Measurements from ENCODE around the gene DNA2. TPM values are rescaled to one million over a fixed set of nuclear protein-coding genes. Genes with fewer than 3 reads are reported as not detected.
A peak's percentile ranks its signal among the peaks of the same experiment; 100 is the strongest.

The DNA2 gene
- total RNA-seq, 1 donor from 2014 or later: 5.8 TPM

DNA sequence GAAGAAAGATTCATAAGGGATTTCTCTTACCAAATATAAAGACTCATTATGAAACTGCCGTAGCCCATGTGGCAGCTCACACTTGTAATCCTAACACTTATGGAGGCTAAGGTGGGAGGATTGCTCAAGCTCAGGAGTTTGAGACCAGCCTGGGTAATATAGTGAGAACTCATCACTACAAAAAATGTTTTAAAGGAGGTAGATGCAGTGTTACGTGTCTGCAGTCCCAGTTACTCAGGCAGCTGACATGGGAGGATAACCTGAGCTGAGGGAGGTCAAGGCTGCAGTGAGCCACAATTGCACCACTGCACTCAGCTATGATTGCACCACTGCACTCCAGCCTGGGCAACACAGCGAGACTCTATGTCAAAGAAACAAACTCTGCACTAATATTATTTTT lies 18.1 kb upstream of the DNA2 start:
- H3K4me2 ChIP-seq (ENCODE audit: low read length): no peak overlapping the region
- H3K9me3 Mint-ChIP-seq (ENCODE audit: unreplicated experiment): no peaks in the 10 kb centered on the region
- FAIRE-seq (no peak), DNase-seq (ENCODE audit: low read depth) (no peak)
- TF ChIP-seq, protein P1, sequence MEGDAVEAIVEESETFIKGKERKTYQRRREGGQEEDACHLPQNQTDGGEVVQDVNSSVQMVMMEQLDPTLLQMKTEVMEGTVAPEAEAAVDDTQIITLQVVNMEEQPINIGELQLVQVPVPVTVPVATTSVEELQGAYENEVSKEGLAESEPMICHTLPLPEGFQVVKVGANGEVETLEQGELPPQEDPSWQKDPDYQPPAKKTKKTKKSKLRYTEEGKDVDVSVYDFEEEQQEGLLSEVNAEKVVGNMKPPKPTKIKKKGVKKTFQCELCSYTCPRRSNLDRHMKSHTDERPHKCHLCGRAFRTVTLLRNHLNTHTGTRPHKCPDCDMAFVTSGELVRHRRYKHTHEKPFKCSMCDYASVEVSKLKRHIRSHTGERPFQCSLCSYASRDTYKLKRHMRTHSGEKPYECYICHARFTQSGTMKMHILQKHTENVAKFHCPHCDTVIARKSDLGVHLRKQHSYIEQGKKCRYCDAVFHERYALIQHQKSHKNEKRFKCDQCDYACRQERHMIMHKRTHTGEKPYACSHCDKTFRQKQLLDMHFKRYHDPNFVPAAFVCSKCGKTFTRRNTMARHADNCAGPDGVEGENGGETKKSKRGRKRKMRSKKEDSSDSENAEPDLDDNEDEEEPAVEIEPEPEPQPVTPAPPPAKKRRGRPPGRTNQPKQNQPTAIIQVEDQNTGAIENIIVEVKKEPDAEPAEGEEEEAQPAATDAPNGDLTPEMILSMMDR (IDR thresholded peaks at IDR 0.05; ENCODE audit: insufficient read depth, low read depth, low read length): no peak
- no peak for TF ChIP-seq EZH2 (IDR thresholded peaks at IDR 0.05; ENCODE audit: insufficient read depth, low read length)
- no peaks in the 10 kb centered on the region for H3K4me1 ChIP-seq (ENCODE audit: insufficient read depth, low read length)
- H3K27me3 Mint-ChIP-seq (ENCODE audit: low read depth, unreplicated experiment): no peaks in the 10 kb centered on the region
- H3K27me3 ChIP-seq (ENCODE audit: insufficient read depth, low read length): no peaks in the 10 kb centered on the region
- H3K9ac ChIP-seq (ENCODE audit: low read length): no peak overlapping the region
- H3K36me3 Mint-ChIP-seq (ENCODE audit: low read depth, unreplicated experiment): peaks cover 12% of the 10 kb centered on the region
- no peak overlapping the region for H3K4me3 Mint-ChIP-seq (ENCODE audit: unreplicated experiment)
- no peaks in the 10 kb centered on the region for H3K9me3 ChIP-seq (ENCODE audit: insufficient read depth, low read depth, low read length)
- H3K36me3 ChIP-seq (ENCODE audit: insufficient read depth, low read length): peaks cover 24% of the 10 kb centered on the region
- no peak overlapping the region for H2AFZ ChIP-seq (ENCODE audit: low read depth, low read length)
- no peak overlapping the region for H3K4me3 ChIP-seq (ENCODE audit: insufficient read depth, low read depth, low read length)
- no peaks in the 10 kb centered on the region for H3K79me2 ChIP-seq (ENCODE audit: insufficient read depth, low read length)
- H3K27ac Mint-ChIP-seq (ENCODE audit: unreplicated experiment): no peak overlapping the region
- no peak overlapping the region for H3K27ac ChIP-seq (ENCODE audit: low read depth, low read length)
- no peaks in the 10 kb centered on the region for H3K4me1 Mint-ChIP-seq (ENCODE audit: low read depth, unreplicated experiment)
- no peaks in the 10 kb centered on the region for H4K20me1 ChIP-seq (ENCODE audit: insufficient read depth, low read length)

DNA sequence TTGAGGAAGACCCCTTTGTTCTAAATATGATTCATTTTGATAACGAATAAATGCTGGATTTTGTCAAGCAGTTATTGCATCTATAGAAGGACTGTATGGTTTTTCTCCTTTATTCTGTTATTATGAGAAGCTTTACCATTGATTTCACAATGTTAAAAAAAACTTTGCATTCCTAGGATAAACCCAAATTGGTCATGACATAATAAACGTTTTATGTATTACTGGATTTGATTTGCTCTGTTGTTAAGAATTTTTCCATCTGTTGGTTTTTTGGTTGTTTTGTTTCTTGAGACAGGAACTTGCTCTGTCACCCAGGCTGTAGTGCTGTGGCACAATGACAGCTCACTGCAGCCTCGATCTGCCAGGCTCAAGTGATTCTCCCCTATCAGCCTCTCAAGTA lies 2.2 kb upstream of the DNA2 start:
- H3K9me3 ChIP-seq (ENCODE audit: insufficient read depth, low read depth, low read length): no peaks in the 10 kb centered on the region
- no peak overlapping the region for H2AFZ ChIP-seq (ENCODE audit: low read depth, low read length)
- H4K20me1 ChIP-seq (ENCODE audit: insufficient read depth, low read length): no peaks in the 10 kb centered on the region
- peaks cover 3% of the 10 kb centered on the region for H3K4me1 Mint-ChIP-seq (ENCODE audit: low read depth, unreplicated experiment)
- H3K36me3 Mint-ChIP-seq (ENCODE audit: low read depth, unreplicated experiment): peaks cover 3% of the 10 kb centered on the region
- no peaks in the 10 kb centered on the region for H3K9me3 Mint-ChIP-seq (ENCODE audit: unreplicated experiment)
- peaks cover 7% of the 10 kb centered on the region for H3K4me1 ChIP-seq (ENCODE audit: insufficient read depth, low read length)
- no peak overlapping the region for H3K9ac ChIP-seq (ENCODE audit: low read length)
- FAIRE-seq: no peak
- no peak overlapping the region for H3K4me2 ChIP-seq (ENCODE audit: low read length)
- H3K27me3 ChIP-seq (ENCODE audit: insufficient read depth, low read length): no peaks in the 10 kb centered on the region
- no peak overlapping the region for H3K27ac Mint-ChIP-seq (ENCODE audit: unreplicated experiment)
- no peaks in the 10 kb centered on the region for H3K36me3 ChIP-seq (ENCODE audit: insufficient read depth, low read length)
- TF ChIP-seq, protein P1 (IDR thresholded peaks at IDR 0.05; ENCODE audit: insufficient read depth, low read depth, low read length): no peak
- TF ChIP-seq EZH2 (IDR thresholded peaks at IDR 0.05; ENCODE audit: insufficient read depth, low read length): no peak
- H3K27me3 Mint-ChIP-seq (ENCODE audit: low read depth, unreplicated experiment): no peaks in the 10 kb centered on the region
- H3K79me2 ChIP-seq (ENCODE audit: insufficient read depth, low read length): peaks cover 24% of the 10 kb centered on the region
- no peak overlapping the region for H3K4me3 ChIP-seq (ENCODE audit: insufficient read depth, low read depth, low read length)
- no peak for DNase-seq (ENCODE audit: low read depth)
- H3K4me3 Mint-ChIP-seq (ENCODE audit: unreplicated experiment): no peak overlapping the region
- no peak overlapping the region for H3K27ac ChIP-seq (ENCODE audit: low read depth, low read length)

DNA sequence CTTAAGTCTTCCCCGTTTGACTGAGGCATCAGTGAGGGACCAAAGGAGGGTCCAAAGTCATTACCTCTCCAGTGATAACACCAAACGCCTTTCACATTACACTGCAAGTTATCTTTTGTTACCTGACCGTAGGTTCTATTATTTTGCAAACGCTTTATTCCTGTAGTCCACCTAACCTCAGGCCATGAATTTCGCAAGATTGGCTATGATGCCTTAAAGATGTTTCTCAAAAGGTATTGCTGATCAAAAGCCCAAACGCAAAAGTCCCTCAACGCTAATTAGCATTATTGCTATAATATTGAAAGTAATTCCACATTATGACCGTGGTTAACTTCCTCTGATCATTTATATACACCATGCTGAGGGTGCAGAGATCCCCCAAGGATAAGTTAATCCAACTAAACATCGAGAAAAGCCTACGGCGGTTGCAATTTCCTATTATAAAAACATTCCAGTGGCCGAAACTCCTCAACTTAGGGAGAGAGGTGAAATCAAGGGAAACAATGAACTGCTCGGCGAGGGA lies 649 bp downstream of the DNA2 start:
- FAIRE-seq: no peak
- H3K36me3 ChIP-seq (ENCODE audit: insufficient read depth, low read length): peaks cover 8% of the 10 kb centered on the region
- no peaks in the 10 kb centered on the region for H3K9me3 Mint-ChIP-seq (ENCODE audit: unreplicated experiment)
- no peaks in the 10 kb centered on the region for H4K20me1 ChIP-seq (ENCODE audit: insufficient read depth, low read length)
- peaks cover 32% of the 10 kb centered on the region for H3K79me2 ChIP-seq (ENCODE audit: insufficient read depth, low read length)
- peak overlapping the region; percentile 89 for H3K4me2 ChIP-seq (ENCODE audit: low read length)
- no peaks in the 10 kb centered on the region for H3K36me3 Mint-ChIP-seq (ENCODE audit: low read depth, unreplicated experiment)
- peaks cover 3% of the 10 kb centered on the region for H3K4me1 Mint-ChIP-seq (ENCODE audit: low read depth, unreplicated experiment)
- no peak for DNase-seq (ENCODE audit: low read depth)
- peak overlapping the region; percentile 94 for H3K4me3 Mint-ChIP-seq (ENCODE audit: unreplicated experiment)
- TF ChIP-seq EZH2 (IDR thresholded peaks at IDR 0.05; ENCODE audit: insufficient read depth, low read length): no peak
- TF ChIP-seq, protein P1 (IDR thresholded peaks at IDR 0.05; ENCODE audit: insufficient read depth, low read depth, low read length): no peak
- H3K27me3 Mint-ChIP-seq (ENCODE audit: low read depth, unreplicated experiment): no peaks in the 10 kb centered on the region
- H3K27ac ChIP-seq (ENCODE audit: low read depth, low read length): peak overlapping the region; percentile 86
- H3K9me3 ChIP-seq (ENCODE audit: insufficient read depth, low read depth, low read length): no peaks in the 10 kb centered on the region
- peak overlapping the region; percentile 97 for H2AFZ ChIP-seq (ENCODE audit: low read depth, low read length)
- H3K27me3 ChIP-seq (ENCODE audit: insufficient read depth, low read length): no peaks in the 10 kb centered on the region
- H3K9ac ChIP-seq (ENCODE audit: low read length): peak overlapping the region; percentile 91
- peak overlapping the region; percentile 86 for H3K4me3 ChIP-seq (ENCODE audit: insufficient read depth, low read depth, low read length)
- H3K27ac Mint-ChIP-seq (ENCODE audit: unreplicated experiment): no peak overlapping the region
- peaks cover 7% of the 10 kb centered on the region for H3K4me1 ChIP-seq (ENCODE audit: insufficient read depth, low read length)
